Fibroblast of lung (primary cell): ENCODE measurements around the gene APOL4.

Experiments
- EZH2 ChIP-seq: IDR thresholded peaks from 2 replicates; pipeline ENCODE4 v1.5.1; 2012; ENCODE audit warnings: low read length, control low read depth, mild to moderate bottlenecking; ENCODE audit errors: missing control alignments
- TF ChIP-seq, protein P1 (sequence below), 2 donors: IDR thresholded peaks in 1 of 2; conservative IDR thresholded peaks in 1 of 2; 1 replicate in 1 of 2; 2 replicates in 1 of 2; pipeline ENCODE4 v1.5.1; 2011 to 2012; ENCODE audit warnings: low read length in 2 of 2, control low read depth in 1 of 2, inconsistent platforms in 1 of 2, low read depth in 1 of 2, mild to moderate bottlenecking in 1 of 2

DNA sequence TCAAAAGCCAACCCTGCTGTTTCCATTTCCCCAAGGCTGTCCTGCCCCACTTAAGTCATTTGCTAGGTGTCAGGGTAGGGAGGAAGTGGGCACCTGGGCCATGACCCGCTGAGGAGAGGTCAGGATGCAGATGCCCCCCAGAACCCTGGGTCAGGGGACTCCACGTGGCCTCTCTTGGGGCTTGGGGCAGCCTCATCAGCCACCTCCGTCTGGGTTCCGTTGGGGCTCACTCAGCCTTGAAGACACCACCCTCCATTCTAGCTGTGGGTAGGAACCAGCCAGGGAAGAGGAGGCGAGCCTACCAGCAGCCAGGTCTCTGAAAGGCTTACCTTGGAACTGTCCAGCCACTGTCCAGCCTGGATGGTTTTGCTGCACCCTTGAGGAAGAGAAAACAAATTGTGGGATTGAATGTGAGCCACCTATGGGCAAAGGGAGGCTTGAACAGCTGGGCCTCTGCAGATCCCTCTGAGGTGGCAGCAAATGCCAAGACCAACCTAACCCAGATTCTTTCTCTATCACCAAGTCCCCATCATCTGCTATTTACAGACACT lies 2.5 kb downstream of the APOL4 start:
- no peak for TF ChIP-seq EZH2
- TF ChIP-seq, protein P1, sequence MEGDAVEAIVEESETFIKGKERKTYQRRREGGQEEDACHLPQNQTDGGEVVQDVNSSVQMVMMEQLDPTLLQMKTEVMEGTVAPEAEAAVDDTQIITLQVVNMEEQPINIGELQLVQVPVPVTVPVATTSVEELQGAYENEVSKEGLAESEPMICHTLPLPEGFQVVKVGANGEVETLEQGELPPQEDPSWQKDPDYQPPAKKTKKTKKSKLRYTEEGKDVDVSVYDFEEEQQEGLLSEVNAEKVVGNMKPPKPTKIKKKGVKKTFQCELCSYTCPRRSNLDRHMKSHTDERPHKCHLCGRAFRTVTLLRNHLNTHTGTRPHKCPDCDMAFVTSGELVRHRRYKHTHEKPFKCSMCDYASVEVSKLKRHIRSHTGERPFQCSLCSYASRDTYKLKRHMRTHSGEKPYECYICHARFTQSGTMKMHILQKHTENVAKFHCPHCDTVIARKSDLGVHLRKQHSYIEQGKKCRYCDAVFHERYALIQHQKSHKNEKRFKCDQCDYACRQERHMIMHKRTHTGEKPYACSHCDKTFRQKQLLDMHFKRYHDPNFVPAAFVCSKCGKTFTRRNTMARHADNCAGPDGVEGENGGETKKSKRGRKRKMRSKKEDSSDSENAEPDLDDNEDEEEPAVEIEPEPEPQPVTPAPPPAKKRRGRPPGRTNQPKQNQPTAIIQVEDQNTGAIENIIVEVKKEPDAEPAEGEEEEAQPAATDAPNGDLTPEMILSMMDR (conservative IDR thresholded peaks at IDR 0.05 in 1 of 2, IDR thresholded peaks at IDR 0.05 in 1 of 2; ENCODE audit: low read depth in 1 of 2, low read length in 2 of 2) = no peak
